HG03139 (cell line): ENCODE measurements around the gene OR2M5.

Experiments used
- ATAC-seq: cut with Tn5 transposase; IDR thresholded peaks from one replicate; pipeline ENCODE4 v1.9.1; 2021; ENCODE audit not compliant: unreplicated experiment

Gene OR2M5, protein sequence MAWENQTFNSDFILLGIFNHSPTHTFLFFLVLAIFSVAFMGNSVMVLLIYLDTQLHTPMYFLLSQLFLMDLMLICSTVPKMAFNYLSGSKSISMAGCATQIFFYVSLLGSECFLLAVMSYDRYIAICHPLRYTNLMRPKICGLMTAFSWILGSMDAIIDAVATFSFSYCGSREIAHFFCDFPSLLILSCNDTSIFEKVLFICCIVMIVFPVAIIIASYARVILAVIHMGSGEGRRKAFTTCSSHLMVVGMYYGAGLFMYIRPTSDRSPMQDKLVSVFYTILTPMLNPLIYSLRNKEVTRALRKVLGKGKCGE

DNA sequence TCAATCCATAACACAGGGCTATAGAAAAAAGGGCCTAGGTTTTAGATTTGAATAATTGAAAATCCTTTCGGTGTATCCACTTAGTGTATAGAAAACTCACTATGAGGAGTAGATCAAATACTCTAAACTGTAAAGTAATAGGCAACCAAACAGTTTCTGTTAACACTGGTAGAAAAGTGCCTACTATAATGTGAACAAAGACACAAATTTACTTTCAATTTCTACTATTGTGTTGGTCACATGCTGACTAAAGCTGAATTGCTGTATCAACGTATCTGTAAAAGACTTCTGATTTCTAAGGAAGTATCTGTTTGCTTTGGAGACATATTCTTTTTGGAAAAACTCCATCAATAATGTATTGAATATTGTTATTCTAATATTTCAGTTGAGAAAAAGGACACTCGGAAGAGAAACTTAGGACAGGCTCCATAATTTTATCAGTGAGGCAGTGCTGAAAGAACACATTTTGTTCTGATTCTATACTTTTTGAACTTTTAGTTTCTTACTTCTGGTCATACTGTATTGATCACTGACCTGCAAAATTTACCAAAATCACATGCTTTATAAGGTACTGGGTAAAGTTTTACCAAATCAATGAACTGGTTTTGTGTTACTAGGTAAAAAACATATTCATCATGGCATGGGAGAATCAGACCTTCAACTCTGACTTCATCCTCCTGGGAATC lies at the start of gene OR2M5:
TSS of gene OR2M5 (plus strand) at position 636 of the 686 bp plus-strand sequence. CDS start at position 636, 0 bp downstream.
- no peak for ATAC-seq

DNA sequence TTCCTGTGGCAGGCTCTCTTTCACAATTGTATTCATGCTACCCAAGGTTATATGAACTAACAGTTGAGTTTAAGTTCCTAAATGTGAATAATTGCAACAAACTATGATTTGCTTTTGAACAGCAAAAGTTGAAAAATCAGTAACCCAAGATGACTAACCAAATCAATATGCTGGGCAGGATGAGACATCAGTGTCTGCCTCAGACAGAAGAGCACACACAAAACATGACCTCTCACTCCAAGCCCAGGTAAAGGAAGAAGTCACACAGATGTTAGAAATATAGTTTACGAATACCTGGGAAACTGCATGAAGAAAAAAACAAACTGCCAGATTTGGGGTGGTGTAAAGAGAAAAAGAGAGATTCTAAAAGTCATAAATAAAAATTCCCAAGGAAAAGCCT lies 46.4 kb upstream of the OR2M5 start:
- no peak for ATAC-seq

DNA sequence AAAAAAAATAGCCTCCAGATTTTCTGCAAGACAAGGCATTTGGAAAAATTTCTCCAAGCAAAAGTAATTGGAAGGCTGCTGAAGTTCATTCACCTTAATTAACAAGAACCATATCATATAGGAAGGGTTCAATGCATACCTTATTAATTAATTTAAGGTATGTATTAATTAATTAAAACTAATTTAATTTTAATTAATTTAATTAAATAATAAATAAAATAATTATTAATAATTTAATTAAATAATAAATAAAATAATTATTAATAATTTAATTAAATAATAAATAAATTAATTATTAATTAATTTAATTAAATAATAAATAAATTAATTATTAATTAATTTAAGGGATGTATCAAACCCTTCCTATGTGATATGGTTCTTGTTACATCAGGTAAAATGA lies 42.1 kb upstream of the OR2M5 start:
- no peak for ATAC-seq

DNA sequence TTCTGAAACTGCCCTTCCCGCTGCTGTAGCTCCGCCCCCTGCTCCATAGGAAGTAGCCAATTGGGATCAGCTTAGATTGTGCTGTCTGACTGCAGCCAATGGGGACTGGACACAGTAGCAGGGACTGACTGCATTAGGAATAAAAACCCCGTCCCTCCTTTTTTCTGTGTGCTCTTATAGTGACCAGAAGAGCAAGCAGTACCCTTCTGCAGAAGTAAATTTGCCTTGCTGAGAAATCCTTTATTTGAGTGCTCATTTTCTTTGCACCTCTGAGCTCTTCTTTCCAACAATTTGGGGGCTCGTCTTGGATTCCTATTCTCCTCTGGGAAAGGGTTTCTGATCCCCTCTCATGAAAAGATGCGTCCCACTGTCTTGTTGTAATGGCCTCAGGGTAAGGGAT lies 33.8 kb upstream of the OR2M5 start:
- ATAC-seq: no peak

DNA sequence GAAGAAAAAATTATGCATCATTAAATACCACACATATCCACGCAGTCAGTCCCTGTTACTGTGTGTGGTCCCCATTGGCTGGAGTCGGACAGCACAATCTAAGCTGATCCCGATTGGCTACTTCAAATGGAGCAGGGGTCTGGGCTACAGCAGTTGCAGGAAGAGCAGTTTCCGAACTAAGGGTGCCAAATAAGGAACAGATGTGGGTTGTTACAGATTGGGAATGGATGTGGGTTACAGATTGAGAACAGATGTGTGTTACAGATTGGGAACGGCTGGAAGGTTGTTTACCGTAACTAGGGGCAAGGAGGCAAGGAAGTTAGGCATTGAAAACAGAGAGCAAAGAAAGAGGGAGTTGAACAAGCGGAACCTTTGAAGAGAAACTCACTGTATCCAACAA lies 30.1 kb upstream of the OR2M5 start:
- no peak for ATAC-seq

DNA sequence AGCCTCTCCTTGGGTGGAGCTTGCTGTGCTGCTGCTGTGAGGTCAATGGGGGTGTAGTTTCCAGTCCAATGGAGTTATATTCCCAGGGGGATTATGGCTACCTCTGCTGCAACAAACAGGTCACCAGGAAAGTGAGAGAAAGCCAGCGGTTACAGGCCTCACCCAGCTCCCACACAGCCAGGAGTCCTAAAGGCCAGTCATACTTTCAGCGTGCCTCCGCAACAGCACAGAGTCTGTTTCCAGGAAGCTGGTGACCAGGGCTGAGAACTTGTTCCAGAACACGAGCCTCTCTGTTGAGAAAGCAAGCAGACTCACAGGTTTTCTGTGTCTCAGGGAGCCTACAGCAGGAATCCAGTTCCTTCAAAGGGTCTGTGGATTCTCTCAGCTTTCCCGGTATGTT lies 17.3 kb upstream of the OR2M5 start:
- ATAC-seq: no peak

DNA sequence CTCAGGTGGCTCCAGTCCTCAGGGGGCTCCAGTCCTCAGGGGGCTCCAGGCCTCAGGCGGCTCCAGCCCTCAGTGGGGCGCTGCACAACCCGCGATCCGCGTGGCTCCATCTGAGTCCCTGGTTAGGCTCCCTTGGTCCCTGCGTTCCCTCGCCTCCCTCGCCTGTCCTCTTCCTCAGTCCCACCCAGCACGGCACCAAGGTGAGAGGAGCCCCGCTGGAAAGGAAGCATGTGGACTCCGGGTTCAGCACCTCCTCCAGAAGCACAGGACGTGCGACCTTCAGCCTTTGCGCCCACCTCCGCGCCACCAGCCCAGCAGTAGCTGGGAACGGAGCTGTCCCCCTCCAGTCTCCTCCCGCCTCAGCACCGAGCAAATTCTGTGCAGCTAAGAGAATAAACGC lies 8.1 kb upstream of the OR2M5 start:
- no peak for ATAC-seq

DNA sequence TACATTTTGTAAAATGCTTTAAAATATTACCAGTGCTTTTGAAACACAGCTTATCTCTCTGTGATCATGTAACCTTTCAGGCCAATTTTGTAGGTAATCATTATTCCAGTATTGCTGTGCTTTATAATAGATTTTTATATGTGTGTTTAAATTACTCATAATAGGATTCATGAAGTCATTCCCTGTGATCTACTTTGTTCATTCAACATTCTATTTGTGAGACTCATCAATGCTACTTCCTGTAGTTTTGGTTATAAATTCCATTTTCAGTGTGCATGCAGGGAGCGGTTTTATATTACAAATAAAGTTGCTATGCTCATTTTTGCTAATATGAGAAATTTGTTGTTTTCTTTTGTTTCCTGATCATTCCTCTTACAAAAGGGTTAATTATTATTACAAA lies 4.1 kb upstream of the OR2M5 start:
- no peak for ATAC-seq

DNA sequence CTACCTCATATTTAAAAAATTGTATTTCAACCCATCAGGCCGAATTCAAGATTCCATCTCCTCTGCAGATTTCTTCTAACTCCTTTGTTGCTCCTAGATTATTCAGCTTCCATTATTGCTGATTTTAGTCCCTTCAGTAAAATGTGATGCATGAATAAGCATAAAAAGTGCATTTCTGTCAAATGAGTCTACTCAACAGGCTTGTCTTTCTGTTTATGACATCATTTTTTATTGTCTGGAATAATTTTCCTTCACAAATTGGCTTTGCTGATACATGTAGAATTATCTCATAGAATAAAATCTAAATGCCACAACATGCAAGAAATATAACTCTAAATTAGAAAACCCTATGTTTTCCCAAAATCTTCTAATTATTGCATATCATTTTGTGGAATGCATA lies 1.6 kb upstream of the OR2M5 start:
- ATAC-seq: no peak

DNA sequence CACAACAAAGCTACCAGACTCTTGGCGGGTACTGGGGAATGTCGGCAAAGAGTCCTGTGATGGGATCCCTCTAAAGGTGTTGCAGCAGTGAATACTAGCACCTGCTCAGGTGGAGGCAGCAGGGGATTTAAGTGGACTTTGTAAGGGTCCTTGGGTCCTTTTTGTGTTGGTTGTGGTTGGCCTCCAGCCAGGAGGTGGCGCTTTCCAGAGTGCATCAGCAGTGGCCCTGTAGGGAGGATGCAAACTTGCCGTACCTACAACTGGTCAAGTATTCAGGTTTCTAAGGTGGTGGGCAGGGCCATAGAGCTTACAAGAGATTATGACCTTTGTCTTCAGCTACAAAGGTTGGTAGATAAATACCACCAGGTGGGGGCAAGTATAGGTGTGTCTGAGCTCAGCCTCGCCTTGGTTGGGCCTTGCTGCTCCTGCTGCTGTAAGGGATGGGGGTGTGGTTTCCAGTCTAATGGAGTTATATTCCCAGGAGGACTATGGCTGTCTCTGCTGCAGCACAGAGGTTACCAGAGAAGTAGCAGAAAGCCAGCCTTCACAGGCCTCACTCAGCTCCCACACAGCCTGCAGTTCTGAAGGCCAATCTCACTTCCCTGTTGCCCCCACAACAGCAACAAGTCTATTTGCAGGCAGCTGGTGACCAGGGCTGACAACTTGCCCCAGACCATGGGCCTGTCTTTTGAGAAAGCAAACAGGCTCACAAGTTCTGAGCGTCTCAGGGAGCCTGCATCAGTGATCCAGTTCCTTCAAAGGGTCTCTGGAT lies 7.3 kb downstream of the OR2M5 start:
- ATAC-seq: no peak

DNA sequence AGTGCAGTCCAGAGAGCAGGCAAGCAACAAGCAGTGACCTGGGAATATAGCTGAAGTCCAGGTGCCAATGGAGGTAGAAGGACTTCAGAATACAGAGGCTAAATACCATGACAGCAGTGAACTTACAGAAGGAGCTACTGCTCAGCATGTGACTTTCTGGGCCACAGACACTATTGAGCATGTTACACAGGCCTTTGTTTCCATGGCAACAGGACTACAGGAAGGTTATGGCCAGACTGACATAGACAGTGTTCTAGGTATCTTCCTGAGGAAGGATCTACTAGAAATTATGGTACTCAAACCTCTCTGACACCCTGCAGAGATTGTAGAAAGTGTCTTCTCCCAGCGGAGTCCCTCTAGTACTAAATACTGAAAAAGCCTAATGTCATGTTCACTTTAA lies 11.0 kb downstream of the OR2M5 start:
- ATAC-seq: no peak

DNA sequence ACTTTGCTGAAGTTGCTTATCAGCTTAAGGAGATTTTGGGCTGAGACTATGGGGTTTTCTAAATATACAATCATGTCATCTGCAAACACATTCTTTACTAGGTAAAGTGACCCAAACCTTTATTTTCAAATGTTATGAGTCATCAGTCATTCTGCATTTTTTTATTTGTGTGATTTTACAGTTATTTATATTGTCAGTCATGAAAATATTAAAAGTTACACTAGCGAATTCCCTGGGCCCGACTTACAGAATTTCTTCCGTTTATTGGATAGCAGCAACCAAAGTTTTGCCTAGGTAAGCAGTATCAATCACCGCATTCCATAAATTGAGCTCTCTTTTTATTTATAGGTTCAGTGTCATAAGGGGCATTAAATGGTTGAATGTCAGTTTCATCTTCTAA lies 13.8 kb downstream of the OR2M5 start:
- no peak for ATAC-seq

DNA sequence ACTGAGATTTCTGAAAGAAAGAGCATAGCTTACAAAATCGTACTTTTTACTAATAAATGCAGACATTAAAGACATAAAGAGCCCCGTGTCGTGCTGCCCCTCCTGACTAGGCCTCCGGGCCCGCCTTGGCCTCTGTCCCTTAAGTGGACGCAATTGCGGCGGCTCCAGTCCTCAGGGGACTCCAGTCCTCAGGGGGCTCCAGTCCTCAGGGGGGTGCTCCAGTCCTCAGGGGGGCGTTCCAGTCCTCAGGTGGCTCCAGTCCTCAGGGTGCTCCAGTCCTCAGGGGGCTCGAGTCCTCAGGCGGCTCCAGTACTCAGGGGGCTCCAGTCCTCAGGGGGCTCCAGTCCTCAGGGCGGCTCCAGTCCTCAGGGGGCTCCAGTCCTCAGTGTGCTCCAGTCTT lies 19.1 kb downstream of the OR2M5 start:
- ATAC-seq: no peak

DNA sequence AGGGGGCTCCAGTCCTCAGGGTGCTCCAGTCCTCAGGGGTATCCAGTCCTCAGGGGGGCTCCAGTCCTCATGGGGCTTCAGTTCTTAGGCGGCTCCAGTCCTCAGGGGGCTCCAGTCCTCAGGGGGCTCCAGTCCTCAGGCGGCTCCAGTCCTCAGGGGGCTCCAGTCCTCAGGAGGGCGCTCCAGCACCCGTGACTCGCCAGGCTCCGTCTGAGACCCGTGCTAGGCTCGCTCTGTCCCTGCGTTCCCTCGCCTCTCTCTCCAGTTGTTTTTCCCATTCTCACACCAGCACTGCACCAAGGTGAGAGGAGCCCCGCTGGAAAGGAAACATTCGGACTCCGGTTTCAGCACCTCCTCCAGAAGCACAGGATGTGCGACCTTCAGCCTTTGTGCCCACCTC lies 20.2 kb downstream of the OR2M5 start:
- ATAC-seq: no peak

DNA sequence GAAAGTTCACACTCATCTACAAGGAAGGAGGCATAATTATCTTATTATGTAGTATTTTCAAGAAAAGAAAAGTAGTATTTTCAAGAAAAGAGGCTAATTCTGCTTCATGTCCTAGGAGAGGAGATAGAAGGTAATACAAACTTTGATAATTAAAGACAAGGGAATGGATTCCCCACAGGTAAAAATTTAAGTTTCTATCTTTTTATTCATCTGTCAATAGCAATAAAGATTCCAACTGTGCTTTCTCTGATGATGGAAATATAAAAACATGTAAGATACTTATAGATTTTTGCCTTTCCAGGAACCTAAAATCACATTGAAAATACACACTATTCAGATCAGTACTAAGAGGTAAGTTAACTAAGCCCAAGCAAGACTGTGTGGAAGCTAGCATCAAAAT lies 29.6 kb downstream of the OR2M5 start, which contains the start of gene OR2M2:
TSS of gene OR2M2 (plus strand) at position 301 of the 400 bp plus-strand sequence. CDS start 5,165 bp downstream, outside the sequence.
- no peak for ATAC-seq

DNA sequence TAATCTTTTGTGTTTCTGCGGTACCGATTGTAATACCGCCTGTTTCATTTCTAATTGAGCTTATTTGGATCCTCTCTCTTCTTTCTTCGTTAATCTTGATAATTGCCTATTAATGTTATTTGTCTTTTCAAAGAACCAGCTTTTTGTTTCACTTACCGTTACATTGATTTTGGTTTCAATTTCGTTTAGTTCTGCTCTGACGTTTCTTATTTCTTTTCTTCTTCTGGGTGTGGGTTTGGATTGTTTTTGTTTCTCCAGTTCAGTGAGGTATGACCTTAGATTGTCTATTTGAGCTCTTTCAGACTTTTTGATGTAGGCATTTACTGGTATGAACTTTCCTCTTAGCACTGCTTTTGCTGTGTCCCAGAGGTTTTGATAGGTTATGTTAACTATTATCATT lies 39.0 kb downstream of the OR2M5 start:
- ATAC-seq: no peak

DNA sequence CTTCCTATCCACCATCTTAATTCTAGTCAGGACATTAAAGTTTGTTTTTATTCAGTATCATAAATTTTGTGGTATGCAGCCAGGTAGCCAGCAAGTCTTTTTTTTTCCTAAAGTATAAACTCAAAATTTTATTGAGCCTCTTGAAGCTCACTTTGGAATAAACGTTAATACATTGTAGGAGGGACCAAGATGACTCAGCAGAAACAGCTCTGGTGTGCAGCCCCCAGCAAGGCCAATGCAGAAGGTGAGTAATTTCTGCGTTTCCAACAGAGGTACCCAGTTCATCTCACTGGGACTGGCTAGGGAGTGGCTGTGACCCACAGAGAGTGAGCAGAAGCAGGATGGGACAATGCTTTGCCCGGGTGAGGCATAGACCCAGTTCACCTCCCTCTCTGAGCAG lies 42.4 kb downstream of the OR2M5 start:
- no peak for ATAC-seq

DNA sequence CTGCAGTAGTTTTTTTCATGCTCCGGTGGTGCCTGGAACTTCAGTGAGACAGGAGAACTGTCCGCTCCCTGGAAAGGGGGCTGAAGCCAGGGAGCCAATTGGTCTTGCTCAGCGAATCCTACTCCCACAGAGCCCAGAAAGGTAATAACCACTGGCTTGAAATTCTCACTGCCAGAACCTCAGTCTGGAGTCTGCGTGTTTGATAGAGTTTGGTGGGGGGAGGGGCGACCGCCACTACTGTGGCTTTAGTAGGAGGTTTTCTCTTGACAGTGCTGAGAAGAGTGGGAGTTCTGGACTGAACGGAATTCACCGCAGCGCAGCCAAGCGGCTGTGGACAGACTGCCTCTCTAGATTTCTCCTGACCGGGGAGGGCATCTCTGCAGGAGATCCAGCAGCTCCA lies 44.1 kb downstream of the OR2M5 start:
- no peak for ATAC-seq

DNA sequence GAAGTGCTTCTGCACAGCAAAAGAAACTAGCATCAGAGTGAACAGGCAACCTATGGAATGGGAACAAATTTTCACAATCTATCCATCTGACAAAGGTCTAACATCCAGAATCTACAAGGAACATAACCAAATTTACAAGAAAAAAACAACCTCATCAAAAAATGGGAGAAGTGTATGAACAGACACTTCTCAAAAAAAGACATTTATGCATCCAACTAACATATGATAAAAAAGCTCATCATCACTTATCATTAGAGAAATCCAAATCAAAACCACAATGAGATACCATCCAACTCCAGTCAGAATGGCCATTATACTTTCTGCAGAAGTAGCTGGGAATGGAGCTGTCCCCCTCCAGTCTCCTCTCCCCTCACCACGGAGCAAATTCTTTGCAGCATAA lies 49.2 kb downstream of the OR2M5 start:
- no peak for ATAC-seq
